ENCODE data around the gene LIN7A.
"Not testable (repeated sequence)": the region's sequence is repeated elsewhere in the genome, so short reads cannot be mapped to it uniquely, and the experiment has no call there.

Gene LIN7A

GRCh38 chr12:80917651-80918050 lies 20.1 kb downstream of the LIN7A start:
- no peak for DNase-seq

- no peak for DNase-seq
These were observed 24.6 kb downstream of the LIN7A start for GRCh38 chr12:80912901-80913770.

GRCh38 chr12:80909370-80909769 lies 28.4 kb downstream of the LIN7A start:
- no peak for DNase-seq

GRCh38 chr12:80902711-80903110 lies 35.0 kb downstream of the LIN7A start:
- no peak for DNase-seq

GRCh38 chr12:80901661-80902060 lies 36.1 kb downstream of the LIN7A start:
- no peak for DNase-seq

- no peak for DNase-seq
These were observed 42.5 kb downstream of the LIN7A start for GRCh38 chr12:80895240-80895639.

- DNase-seq = no peak
These were observed 43.6 kb downstream of the LIN7A start for GRCh38 chr12:80894179-80894578.

- DNase-seq = no peak
These were observed 44.9 kb downstream of the LIN7A start for GRCh38 chr12:80892597-80893445.

GRCh38 chr12:80884651-80885050 lies 53.1 kb downstream of the LIN7A start:
- DNase-seq = no peak

- no peak for DNase-seq
These were observed 56.6 kb downstream of the LIN7A start for GRCh38 chr12:80881106-80881505.

- not testable (repeated sequence) for DNase-seq
These were observed 59.3 kb downstream of the LIN7A start for GRCh38 chr12:80878452-80878851.

- no peak for DNase-seq
These were observed 59.9 kb downstream of the LIN7A start for GRCh38 chr12:80877721-80878265.

- DNase-seq = no peak
These were observed 65.7 kb downstream of the LIN7A start for GRCh38 chr12:80872053-80872452.

GRCh38 chr12:80869264-80869663 lies 68.5 kb downstream of the LIN7A start:
- DNase-seq = no peak

- DNase-seq = no peak
These were observed 69.2 kb downstream of the LIN7A start for GRCh38 chr12:80868576-80868975.

GRCh38 chr12:80867941-80868340 lies 69.8 kb downstream of the LIN7A start:
- DNase-seq = no peak

- no peak for DNase-seq
These were observed 73.5 kb downstream of the LIN7A start for GRCh38 chr12:80864046-80864735.

GRCh38 chr12:80862531-80862930 lies 75.2 kb downstream of the LIN7A start:
- no peak for DNase-seq

- no peak for DNase-seq
These were observed 75.9 kb downstream of the LIN7A start for GRCh38 chr12:80861641-80862378.

- no peak for DNase-seq
These were observed 76.8 kb downstream of the LIN7A start for GRCh38 chr12:80860928-80861327.

GRCh38 chr12:80860206-80860605 lies 77.5 kb downstream of the LIN7A start:
- no peak for DNase-seq

GRCh38 chr12:80858356-80858755 lies 79.4 kb downstream of the LIN7A start:
- no peak for DNase-seq
